CD4-positive, alpha-beta T cell treated with Interleukin-10 for 1 hour (primary cell): ENCODE measurements around the gene PIH1D1.

Source experiments
- DNase-seq: peaks from one replicate; pipeline ENCODE4 v3.0.0-alpha.2; 2020

The PIH1D1 gene

DNA sequence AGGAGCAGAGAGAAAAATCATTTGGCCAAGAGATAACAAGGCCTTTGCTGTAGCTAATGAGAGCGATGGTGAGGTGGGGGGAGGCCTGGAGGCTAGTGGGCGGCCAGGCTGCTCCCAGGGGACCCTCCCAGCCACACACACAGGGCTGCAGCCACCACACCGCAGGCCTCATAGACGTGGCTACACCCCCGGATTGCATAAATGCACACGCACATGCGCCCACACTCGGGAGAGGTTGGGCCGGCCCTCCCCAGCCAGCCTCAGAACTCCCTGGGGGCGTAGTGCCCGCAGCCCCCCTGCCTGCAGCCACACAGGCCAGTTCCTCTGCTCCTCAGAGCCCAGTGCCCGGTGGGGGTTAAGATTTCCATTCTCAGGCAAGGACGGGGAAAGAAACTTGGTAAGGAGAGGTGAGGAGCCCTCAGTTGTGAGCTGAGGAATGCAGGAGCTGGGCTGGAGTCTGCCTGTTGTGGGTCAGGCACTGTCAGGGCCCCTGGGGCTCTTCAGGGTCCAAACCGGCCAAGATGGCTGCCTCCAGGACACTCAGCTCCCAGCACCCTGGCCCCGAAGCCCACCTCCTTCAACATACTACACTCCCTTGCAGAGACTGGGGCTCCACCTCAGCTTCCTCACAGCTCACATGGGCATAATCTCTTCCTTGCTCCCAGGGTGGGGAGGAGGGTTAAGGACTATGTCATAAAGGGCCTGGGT, 36.4 kb downstream of the PIH1D1 start:
- no peak for DNase-seq

DNA sequence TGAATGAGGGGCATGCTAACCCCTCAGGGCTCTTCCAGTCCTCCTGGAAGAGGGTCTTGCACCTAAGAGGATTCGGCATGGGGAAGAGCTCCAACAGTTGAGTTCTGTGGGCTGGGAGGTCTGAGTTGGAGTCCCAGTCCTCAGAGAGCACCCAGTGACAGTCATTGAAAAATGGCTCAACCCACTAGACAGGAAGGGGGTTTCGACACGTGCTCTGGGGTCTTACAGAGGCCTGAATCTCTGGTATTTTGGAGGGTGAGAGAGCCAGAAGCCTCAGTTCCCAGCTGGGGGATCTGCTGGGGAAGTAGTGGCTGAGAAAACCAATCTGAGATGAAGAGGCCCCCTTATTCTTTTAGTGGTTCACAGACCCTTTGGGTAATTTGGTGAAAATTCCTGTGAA, 37.4 kb downstream of the PIH1D1 start:
- DNase-seq, result no peak

DNA sequence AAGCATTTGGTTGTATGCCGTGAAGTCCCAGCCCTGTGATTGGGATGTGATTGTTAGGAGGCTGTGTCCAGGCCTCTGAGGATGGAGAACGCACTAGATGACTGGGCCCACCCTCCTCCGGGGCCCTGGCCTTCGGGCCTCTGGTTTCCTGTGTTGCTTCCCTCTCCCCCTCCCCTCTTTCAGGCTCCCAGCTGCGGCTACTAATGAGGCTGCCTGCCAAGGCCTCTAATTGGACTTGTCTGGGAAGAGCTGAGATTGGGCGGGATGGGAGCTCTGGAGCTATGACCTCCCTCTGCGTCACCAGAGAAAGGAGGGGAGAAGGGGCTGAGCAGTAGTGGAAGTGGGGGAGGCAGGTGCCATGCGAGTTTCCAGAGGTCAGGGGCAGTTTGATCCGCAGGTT, 38.3 kb downstream of the PIH1D1 start:
- no peak for DNase-seq

DNA sequence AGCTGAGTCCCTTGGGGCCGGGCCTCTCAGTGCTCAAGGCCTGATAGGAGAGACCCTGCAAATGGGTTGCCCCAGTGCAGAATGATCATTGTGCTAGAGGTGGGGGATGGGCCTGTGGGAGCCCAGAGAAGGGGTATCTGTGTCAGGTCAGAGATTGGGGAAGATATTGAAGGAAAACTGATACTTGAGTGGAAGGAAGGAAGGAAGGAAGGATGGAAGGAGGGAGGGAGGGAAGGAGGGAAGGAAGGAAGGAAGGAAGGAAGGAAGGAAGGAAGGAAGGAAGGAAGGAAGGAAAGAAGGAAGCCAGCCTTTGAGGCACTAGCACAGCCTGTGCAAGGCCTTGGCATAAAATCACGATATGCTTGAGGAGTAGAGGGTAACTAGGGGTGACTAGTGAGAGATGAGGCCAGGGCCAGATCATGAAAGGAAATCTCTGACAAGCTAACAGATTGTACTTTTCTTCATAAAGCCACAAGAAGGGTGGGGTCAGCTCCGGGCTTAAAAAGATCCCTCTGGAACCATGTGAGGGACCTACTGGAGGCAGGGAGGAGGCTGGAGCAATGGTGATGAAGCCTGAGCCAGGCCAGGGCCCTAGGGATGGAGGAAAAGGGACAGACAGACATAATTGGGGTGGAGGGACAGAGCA, 39.8 kb downstream of the PIH1D1 start:
- no peak for DNase-seq

DNA sequence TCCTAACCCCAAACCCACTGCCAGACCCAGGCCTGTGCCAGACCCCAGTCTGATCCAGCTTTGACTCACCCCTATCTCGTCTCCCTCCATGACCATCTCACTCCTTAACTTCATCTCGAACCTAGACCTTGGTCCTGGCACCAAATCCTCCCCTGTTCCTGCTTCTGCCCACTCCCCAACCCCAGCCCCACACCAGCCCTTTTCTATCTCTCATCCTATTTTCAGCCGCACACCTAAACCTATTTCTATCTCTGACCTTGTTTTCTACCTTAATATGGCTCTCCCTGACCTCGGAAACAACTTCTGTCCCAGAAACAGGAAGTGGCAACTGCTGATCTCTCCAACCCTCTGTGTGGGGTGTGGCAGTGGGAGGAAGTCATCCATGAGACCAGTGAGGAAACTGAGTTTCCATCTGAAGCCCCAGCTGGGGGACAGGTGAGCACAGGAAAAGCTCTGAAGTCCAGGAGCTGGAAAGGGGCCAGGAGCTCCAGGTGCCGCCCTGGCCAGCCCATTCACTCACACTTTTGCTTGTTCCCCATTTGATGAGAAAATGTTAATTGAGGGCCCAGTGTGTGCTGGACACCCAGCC, 42.1 kb downstream of the PIH1D1 start:
- DNase-seq, result peak; percentile 47

DNA sequence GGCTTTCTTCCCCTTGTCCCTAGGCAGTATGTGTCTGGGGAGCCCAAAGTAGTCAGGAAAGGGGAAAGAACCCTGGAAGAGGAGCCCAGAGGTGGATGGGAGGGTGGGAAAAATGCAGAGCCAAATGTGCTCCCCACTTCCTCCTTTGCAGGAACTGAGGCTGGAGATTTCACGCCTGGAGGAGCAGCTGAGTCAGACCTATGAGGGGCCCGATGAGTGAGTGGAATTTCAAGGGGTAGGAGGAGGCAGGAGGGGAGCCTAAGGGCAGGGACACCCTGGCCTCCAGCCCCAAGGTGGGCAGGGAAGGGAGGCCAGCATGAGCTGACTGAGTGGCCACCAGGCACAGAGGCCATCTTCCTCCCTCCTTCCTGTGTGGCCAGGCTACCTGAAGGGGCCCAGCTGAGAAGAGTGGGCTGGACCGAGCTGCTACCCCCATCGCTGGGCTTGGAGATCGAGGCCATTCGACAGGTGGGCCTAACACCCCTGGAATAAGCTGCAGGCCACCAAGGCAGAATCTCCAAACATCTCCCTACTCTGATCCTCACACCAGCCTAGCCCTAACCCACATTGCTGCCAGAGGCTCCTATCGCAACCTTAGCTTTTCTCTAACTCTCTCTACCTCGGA, 42.7 kb downstream of the PIH1D1 start:
- no peak for DNase-seq

DNA sequence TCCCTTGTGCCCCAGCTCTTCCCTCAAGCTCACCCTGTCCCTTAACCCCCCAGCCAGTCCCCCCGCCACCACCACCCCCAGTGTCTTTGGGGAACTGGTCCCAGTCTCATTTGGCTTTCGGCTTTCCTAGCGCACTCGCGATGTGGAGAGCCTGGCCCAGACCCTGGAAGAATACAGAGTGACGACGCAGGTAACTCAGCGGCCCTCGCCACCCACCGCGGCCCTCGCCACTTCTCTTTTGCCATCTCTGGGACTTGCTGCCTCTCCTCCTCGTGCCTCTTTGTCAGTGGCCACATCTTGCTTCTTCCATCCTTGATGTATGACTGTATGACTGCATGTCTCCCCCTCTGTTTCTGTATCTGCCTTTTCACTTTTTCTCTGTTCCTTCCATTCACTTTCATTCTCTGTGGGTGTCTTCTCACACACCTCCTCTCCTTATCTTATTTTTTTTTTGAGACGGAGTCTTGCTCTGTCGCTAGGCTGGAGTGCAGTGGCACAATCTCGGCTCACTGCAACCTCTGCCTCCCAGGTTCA, 44.1 kb downstream of the PIH1D1 start:
- no peak for DNase-seq

DNA sequence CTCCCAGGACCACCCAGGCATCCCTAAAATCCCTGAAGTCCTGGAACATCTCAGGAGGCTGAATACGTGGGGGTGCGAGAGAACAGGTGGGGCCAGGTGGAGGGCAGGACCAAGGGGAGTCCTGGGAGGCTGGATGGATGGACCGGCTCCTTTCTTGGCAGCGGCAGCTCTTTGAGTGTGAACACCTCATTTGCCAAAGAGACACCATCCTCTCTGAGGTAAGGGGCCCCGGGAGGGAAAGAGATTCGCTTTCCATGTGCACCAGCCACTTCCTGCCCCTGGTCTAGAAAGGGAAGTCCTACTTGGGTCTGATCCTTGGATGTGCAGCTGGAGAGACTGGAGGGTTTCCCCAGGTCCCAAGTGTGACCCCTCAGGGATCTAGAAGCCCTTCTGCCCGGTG, 44.5 kb downstream of the PIH1D1 start:
- DNase-seq, result no peak

DNA sequence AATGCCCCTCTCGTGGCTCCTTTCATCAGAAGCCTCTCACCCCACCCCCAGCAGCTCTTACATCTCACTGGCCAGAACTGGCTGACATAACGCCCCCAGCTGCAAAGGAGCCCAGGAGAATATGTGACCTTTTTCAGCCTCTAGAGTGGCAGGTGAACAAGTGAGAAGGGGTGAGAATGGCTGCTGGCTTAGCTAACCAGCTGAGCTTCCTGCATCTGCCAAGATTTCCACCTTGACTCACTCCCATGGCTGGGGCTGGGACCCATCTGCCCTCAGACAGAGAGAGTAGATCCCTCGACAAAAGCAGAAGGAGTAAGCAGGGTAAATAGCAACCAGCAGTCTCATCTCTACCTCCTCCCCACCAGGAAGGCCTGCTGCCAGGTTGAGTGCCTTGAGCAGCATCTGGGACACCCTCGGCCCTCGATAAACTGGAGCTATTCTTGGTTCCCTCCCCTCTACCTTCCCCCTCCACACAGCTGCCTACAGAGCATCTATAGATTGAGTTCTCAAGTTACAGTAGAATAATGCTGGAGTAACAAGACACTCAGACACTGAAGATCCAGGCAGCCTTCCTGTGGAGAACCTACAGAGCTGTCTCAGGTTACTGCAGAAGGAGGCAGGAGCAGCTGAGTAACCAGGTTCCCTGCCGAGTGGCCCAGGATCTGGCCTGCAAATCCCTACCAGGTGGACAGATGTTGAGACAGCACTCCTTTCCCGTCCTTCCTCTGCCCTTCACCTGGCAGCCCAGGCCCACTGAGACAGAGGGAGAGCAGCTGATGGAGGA, 48.0 kb downstream of the PIH1D1 start:
- no peak for DNase-seq

DNA sequence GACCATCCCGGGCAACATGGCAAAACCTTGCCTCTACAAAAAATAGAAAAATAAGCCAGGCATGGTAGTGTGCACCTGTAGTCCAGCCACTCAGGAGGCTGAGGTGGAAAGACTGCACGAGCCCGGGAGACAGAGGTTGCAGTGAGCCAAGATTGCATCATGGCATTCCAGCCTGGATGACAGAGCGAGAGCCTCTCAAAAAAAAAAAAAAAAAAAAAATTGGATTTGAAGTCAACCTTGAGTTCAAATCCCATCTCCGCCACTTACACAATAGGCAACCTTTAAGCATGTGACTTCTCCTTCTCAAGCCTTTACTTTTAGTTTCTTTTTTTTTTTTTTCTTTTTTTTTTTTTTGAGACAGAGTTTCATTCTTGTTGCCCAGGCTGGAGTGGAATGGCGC, 51.6 kb downstream of the PIH1D1 start:
- no peak for DNase-seq

DNA sequence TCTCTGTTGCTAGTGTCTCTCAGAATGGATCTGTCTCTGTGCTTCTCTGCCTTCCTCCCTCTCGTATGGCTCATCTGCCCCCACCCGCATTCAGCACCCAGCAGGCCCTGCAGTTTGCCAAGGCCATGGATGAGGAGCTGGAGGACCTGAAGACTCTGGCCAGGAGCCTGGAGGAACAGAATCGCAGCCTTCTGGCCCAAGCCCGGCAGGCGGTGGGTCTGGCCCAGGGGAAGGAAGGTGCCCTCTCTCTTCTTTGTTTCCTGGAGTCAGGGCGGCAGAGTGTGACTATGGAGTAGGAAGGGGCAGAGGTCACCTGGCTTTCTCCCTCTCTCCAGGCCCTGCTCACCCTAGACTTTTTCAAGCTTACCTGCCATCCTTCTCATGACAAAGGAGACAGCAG, 52.7 kb downstream of the PIH1D1 start:
- no peak for DNase-seq

DNA sequence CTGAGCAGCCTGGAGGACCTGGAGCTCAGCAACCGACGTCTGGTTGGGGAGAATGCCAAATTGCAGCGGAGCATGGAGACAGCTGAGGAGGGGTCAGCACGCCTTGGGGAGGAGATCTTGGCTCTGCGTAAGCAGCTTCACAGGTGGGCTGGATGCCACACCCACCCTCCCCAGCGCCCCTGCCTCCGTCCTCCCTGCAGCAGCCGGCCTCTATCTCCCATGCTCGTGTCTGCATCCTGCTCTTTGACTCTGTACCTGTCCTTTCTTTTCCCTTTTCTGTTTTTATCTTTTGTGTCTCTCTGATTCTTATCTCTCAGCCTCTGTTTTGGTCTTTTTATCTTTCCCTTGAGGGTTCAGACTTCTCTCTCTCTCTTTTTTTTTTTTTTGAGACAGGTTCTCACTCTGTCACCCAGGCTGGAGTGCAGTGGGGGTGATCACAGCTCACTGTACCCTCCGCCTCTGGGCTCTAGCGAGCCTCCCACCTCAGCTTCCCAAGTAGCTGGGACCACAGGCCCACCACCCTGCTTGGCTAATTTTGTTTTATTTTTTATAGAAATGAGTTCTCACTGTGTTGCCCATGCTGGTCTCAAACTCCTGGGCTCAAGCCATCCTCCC, 53.5 kb downstream of the PIH1D1 start:
- DNase-seq, result no peak

DNA sequence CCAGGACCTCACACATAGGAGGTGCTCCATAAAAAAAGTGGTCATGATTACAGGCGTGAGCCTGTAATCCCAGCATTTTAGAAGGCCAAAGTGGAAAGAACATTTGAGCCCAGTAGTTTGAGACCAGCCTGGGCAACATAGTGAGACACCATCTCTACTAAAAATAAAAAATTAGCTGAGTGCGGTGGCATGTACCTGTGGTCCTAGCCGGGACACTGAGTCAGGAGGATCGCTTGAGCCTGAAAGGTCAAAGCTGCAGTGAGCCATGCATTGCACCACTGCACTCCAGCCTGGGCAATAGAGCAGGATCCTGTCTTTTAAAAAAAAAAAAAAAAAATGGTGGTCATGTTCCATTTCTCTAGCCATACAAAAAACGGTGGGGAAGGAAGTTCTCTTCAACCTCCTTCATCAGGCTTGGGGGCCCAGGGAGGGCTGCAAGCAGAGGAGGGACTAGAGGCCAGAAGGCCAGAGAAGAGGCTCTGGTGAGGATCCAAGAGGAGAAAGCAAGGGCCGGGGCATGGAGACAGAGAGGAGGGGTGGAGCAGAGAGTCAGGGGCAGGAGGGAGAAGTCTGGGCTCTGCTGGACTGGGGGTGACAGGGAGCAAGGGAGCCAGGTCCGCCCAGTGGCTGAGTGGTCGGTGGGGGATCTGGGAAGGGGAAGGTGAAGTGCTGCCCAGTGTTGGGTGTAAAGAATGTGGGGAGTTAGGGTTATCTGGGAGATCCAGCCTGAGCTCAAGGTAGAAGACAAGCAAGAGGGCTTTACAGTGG, 54.7 kb downstream of the PIH1D1 start:
- no peak for DNase-seq
